PC-3 (cell line): ENCODE results near the gene DCDC1.

Source experiments
- EZH2 ChIP-seq: fragments of 300-600 bp; sonication (generic); IDR thresholded peaks from one replicate; pipeline ENCODE4 v1.6.1; 2017; ENCODE audit warnings: antibody characterized with exemption, mild to moderate bottlenecking, low read length; ENCODE audit not compliant: unreplicated experiment
- EZH2phosphoT487 ChIP-seq: fragments of 300-600 bp; sonication (generic); IDR thresholded peaks from 2 replicates; pipeline ENCODE4 v1.6.1; 2018; ENCODE audit warnings: mild to moderate bottlenecking, antibody characterized with exemption, low read length, borderline replicate concordance
- TF ChIP-seq, protein P1 (sequence below): fragments of 300-600 bp; sonication (generic); conservative IDR thresholded peaks from 2 replicates; pipeline ENCODE4 v1.5.1; 2017; ENCODE audit warnings: antibody characterized with exemption, low read depth, mild to moderate bottlenecking, low read length

- TF ChIP-seq, protein P1, sequence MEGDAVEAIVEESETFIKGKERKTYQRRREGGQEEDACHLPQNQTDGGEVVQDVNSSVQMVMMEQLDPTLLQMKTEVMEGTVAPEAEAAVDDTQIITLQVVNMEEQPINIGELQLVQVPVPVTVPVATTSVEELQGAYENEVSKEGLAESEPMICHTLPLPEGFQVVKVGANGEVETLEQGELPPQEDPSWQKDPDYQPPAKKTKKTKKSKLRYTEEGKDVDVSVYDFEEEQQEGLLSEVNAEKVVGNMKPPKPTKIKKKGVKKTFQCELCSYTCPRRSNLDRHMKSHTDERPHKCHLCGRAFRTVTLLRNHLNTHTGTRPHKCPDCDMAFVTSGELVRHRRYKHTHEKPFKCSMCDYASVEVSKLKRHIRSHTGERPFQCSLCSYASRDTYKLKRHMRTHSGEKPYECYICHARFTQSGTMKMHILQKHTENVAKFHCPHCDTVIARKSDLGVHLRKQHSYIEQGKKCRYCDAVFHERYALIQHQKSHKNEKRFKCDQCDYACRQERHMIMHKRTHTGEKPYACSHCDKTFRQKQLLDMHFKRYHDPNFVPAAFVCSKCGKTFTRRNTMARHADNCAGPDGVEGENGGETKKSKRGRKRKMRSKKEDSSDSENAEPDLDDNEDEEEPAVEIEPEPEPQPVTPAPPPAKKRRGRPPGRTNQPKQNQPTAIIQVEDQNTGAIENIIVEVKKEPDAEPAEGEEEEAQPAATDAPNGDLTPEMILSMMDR = no peak
- TF ChIP-seq EZH2phosphoT487 (no peak), EZH2 (no peak)
These were observed 31.7 kb downstream of the DCDC1 start for GRCh38 chr11:31337806-31338205.
